Naive thymus-derived CD8-positive, alpha-beta T cell (primary cell): ENCODE data around the gene RNF34. TPM values are rescaled to one million over a fixed set of nuclear protein-coding genes. Genes with fewer than 3 reads are reported as not detected.

ENCODE experiments used
- ATAC-seq, 2 donors: fragments of 150-1000 bp; cut with Tn5 transposase in 1 of 2; sonication (Bioruptor Pico), chemical (Tn5 transposase) in 1 of 2; 1 replicate in 1 of 2; 2 replicates in 1 of 2; pipeline ENCODE4 v1.10.0; 2021; ENCODE audit warnings: mild to moderate bottlenecking in 2 of 2, moderate library complexity in 2 of 2
- POLR2A ChIA-PET: fragments of 350-600 bp; sonication (Branson Sonifier 250); formaldehyde crosslinking; loops from one replicate; lab custom pipeline; 2021; ENCODE audit warnings: antibody characterized with exemption; lab: Charles Lee
- DNase-seq, 10 donors: peaks; one replicate each; pipeline versions ENCODE4 v3.0.0 to v3.0.0-alpha.2; 2020 to 2022
- H3K27ac Mint-ChIP-seq, 10 donors: one replicate each; pipeline ENCODE4 v1.8.0; 2020 to 2022; ENCODE audit warnings: mild to moderate bottlenecking in 10 of 10, mixed read lengths in 10 of 10, moderate library complexity in 4 of 10, inconsistent platforms in 1 of 10
- H3K27me3 Mint-ChIP-seq, 5 donors: one replicate each; pipeline ENCODE4 v1.8.0; 2021 to 2022; ENCODE audit warnings: mixed read lengths in 5 of 5
- H3K36me3 Mint-ChIP-seq, 3 donors: one replicate each; pipeline ENCODE4 v1.8.0; 2020 to 2022; ENCODE audit warnings: mixed read lengths in 3 of 3, mild to moderate bottlenecking in 2 of 3, inconsistent platforms in 1 of 3
- H3K4me1 Mint-ChIP-seq, 4 donors: one replicate each; pipeline ENCODE4 v1.8.0; 2021 to 2022; ENCODE audit warnings: mixed read lengths in 4 of 4
- H3K4me3 Mint-ChIP-seq, 10 donors: one replicate each; pipeline ENCODE4 v1.8.0; 2020 to 2022; ENCODE audit warnings: mild to moderate bottlenecking in 10 of 10, mixed read lengths in 10 of 10, moderate library complexity in 6 of 10, inconsistent platforms in 1 of 10
- H3K9me3 Mint-ChIP-seq, 9 donors: one replicate each; pipeline ENCODE4 v1.8.0; 2020 to 2022; ENCODE audit warnings: mixed read lengths in 9 of 9, mild to moderate bottlenecking in 3 of 9, inconsistent platforms in 1 of 9, moderate library complexity in 1 of 9
- polyA plus RNA-seq, 3 donors: library from polyadenylated mRNA; unstranded; fragments of 300-500 nt; fragmentation: Illumina TruSeq; gene quantifications; one replicate each; pipeline ENCODE4 v1.2.3, GENCODE V29; 2021
- total RNA-seq, 8 experiments: library from RNA in 2 of 8; stranded (reverse) in 2 of 8; gene quantifications; one replicate each; pipeline ENCODE4 v1.2.3 and lab custom pipeline; 2021 to 2026

Gene RNF34
- total and polyA plus RNA-seq, 5 experiments from 2014 or later, result 34.5 to 77.1 (median 49.0) TPM

GRCh38 chr12:121397521-121397920 is 2.4 kb upstream of the RNF34 start:
- Mint-ChIP-seq H3K4me3 (no peak overlapping the region), H3K9me3 (no peaks in the 10 kb centered on the region), H3K36me3 (peaks cover 0 to 3% (median 0%) of the 10 kb centered on the region in 3 donors)

GRCh38 chr12:121398355-121398754 is 1.6 kb upstream of the RNF34 start:
- H3K36me3 Mint-ChIP-seq, result peaks cover 0 to 9% (median 0%) of the 10 kb centered on the region in 3 donors

More at GRCh38 chr12:121397521-121397920, 2.4 kb upstream of the RNF34 start:
- ATAC-seq (no peak), DNase-seq (no peak)
- peaks cover 11 to 31% (median 22%) of the 10 kb centered on the region in 4 donors for H3K4me1 Mint-ChIP-seq
- H3K27me3 Mint-ChIP-seq, result no peaks in the 10 kb centered on the region
- POLR2A ChIA-PET, result interaction anchor here (0.7 kb wide), 1 partner anchor 12 kb away, joined by 3 read pairs; no protein-coding TSS in a partner anchor
- H3K27ac Mint-ChIP-seq, result no peak overlapping the region

GRCh38 chr12:121400332-121401139 is 618 bp downstream of the RNF34 start:
- peak; percentile 47 to 49 for ATAC-seq
- Mint-ChIP-seq H3K36me3 (peaks cover 0 to 27% (median 6%) of the 10 kb centered on the region in 3 donors), H3K27me3 (no peaks in the 10 kb centered on the region), H3K27ac (peak overlapping the region; percentile 87 to 98 (median 95)), H3K4me1 (peaks cover 18 to 52% (median 35%) of the 10 kb centered on the region in 4 donors), H3K9me3 (no peaks in the 10 kb centered on the region), H3K4me3 (peak overlapping the region; percentile 83 to 98 (median 93))
- POLR2A ChIA-PET, result interaction anchor here (0.6 to 4.3 kb wide), 14 partner anchors 13 to 993 kb away, joined by 3 to 36 read pairs (median 3); partner anchors contain the start of genes ANAPC5 and ORAI1
- DNase-seq, result peak; percentile 39 to 76 (median 56)

More at GRCh38 chr12:121398355-121398754, 1.6 kb upstream of the RNF34 start:
- POLR2A ChIA-PET, result no interaction called here
- H3K27ac Mint-ChIP-seq, result peak overlapping the region in 2 of 10 donors; percentile 43 to 95
- no peaks in the 10 kb centered on the region for H3K27me3 Mint-ChIP-seq
- peak overlapping the region in 6 of 10 donors; percentile 83 to 98 (median 93) for H3K4me3 Mint-ChIP-seq
- H3K9me3 Mint-ChIP-seq, result no peaks in the 10 kb centered on the region
- no peak for DNase-seq
- H3K4me1 Mint-ChIP-seq, result peaks cover 15 to 37% (median 28%) of the 10 kb centered on the region in 4 donors
- no peak for ATAC-seq

- Mint-ChIP-seq H3K4me1 (peaks cover 25 to 54% (median 44%) of the 10 kb centered on the region in 4 donors), H3K27me3 (no peaks in the 10 kb centered on the region), H3K27ac (peak overlapping the region in 2 of 10 donors; percentile 17 to 40), H3K4me3 (no peak overlapping the region), H3K36me3 (peaks cover 0 to 56% (median 9%) of the 10 kb centered on the region in 3 donors), H3K9me3 (no peaks in the 10 kb centered on the region)
- POLR2A ChIA-PET, result interaction anchor here (0.7 to 0.9 kb wide), 2 partner anchors 14 to 1795 kb away, joined by 4 read pairs; no protein-coding TSS in a partner anchor
- no peak for DNase-seq
- ATAC-seq, result no peak
Measured at GRCh38 chr12:121403721-121404120, 3.8 kb downstream of the RNF34 start.

- Mint-ChIP-seq H3K4me3 (peak overlapping the region in 1 of 10 donors; percentile 36), H3K4me1 (peaks cover 23 to 48% (median 41%) of the 10 kb centered on the region in 4 donors), H3K27ac (peak overlapping the region in 2 of 10 donors; percentile 23 to 35), H3K9me3 (no peaks in the 10 kb centered on the region), H3K36me3 (peaks cover 0 to 62% (median 9%) of the 10 kb centered on the region in 3 donors), H3K27me3 (no peaks in the 10 kb centered on the region)
- DNase-seq (peak in 1 of 10 donors; percentile 9), ATAC-seq (no peak)
- POLR2A ChIA-PET, result no interaction called here
Measured at GRCh38 chr12:121404734-121405133, 4.8 kb downstream of the RNF34 start.

- no peak for ATAC-seq
- no peak for DNase-seq
- POLR2A ChIA-PET, result no interaction called here
- no peak overlapping the region for H3K4me3 Mint-ChIP-seq
- no peaks in the 10 kb centered on the region for H3K9me3 Mint-ChIP-seq
- no peaks in the 10 kb centered on the region for H3K27me3 Mint-ChIP-seq
- peaks cover 0 to 62% (median 9%) of the 10 kb centered on the region in 3 donors for H3K36me3 Mint-ChIP-seq
- peak overlapping the region in 1 of 10 donors; percentile 23 for H3K27ac Mint-ChIP-seq
- H3K4me1 Mint-ChIP-seq, result peaks cover 22 to 50% (median 40%) of the 10 kb centered on the region in 4 donors
Measured at GRCh38 chr12:121405211-121405610, 5.3 kb downstream of the RNF34 start.

GRCh38 chr12:121413917-121414316 is 14.0 kb downstream of the RNF34 start:
- no peak overlapping the region for H3K27ac Mint-ChIP-seq
- H3K9me3 Mint-ChIP-seq, result no peaks in the 10 kb centered on the region
- H3K36me3 Mint-ChIP-seq, result peaks cover 0 to 77% (median 7%) of the 10 kb centered on the region in 3 donors
- peak overlapping the region in 1 of 10 donors; percentile 4 for H3K4me3 Mint-ChIP-seq
- no peaks in the 10 kb centered on the region for H3K27me3 Mint-ChIP-seq
- H3K4me1 Mint-ChIP-seq, result peaks cover 6 to 33% (median 17%) of the 10 kb centered on the region in 4 donors
- DNase-seq (no peak), ATAC-seq (no peak)
- POLR2A ChIA-PET, result interaction anchor here (0.6 to 0.7 kb wide), 2 partner anchors 82 to 269 kb away, joined by 3 read pairs; no protein-coding TSS in a partner anchor

GRCh38 chr12:121417847-121418246 is 17.9 kb downstream of the RNF34 start:
- H3K36me3 Mint-ChIP-seq, result peaks cover 0 to 91% (median 17%) of the 10 kb centered on the region in 3 donors
- H3K27me3 Mint-ChIP-seq, result no peaks in the 10 kb centered on the region
- H3K9me3 Mint-ChIP-seq, result no peaks in the 10 kb centered on the region
- H3K4me1 Mint-ChIP-seq, result peaks cover 11 to 29% (median 15%) of the 10 kb centered on the region in 4 donors
- ATAC-seq (no peak), DNase-seq (no peak)
- peak overlapping the region in 2 of 10 donors; percentile 69 to 81 for H3K27ac Mint-ChIP-seq
- POLR2A ChIA-PET, result interaction anchor here (0.5 kb wide), 1 partner anchor 14 kb away, joined by 4 read pairs; no protein-coding TSS in a partner anchor
- H3K4me3 Mint-ChIP-seq, result no peak overlapping the region

GRCh38 chr12:121420109-121420508 is 20.2 kb downstream of the RNF34 start:
- peaks cover 0 to 94% (median 24%) of the 10 kb centered on the region in 3 donors for H3K36me3 Mint-ChIP-seq
- ATAC-seq, result no peak
- H3K4me3 Mint-ChIP-seq, result no peak overlapping the region
- H3K27ac Mint-ChIP-seq, result peak overlapping the region in 8 of 10 donors; percentile 1 to 77 (median 46)
- POLR2A ChIA-PET, result no interaction called here
- H3K27me3 Mint-ChIP-seq, result no peaks in the 10 kb centered on the region
- no peaks in the 10 kb centered on the region for H3K9me3 Mint-ChIP-seq
- no peak for DNase-seq
- H3K4me1 Mint-ChIP-seq, result peaks cover 11 to 26% (median 16%) of the 10 kb centered on the region in 4 donors

GRCh38 chr12:121423253-121423652 is 23.3 kb downstream of the RNF34 start:
- no peaks in the 10 kb centered on the region for H3K27me3 Mint-ChIP-seq
- peaks cover 0 to 97% (median 17%) of the 10 kb centered on the region in 3 donors for H3K36me3 Mint-ChIP-seq
- H3K4me1 Mint-ChIP-seq, result peaks cover 6 to 14% (median 11%) of the 10 kb centered on the region in 4 donors
- H3K9me3 Mint-ChIP-seq, result no peaks in the 10 kb centered on the region
- ATAC-seq, result no peak
- DNase-seq, result no peak
- POLR2A ChIA-PET, result interaction anchor here (0.6 to 1.4 kb wide), 2 partner anchors 9 to 39 kb away, joined by 3 to 4 read pairs; no protein-coding TSS in a partner anchor
- H3K27ac Mint-ChIP-seq, result peak overlapping the region in 4 of 10 donors; percentile 2 to 77 (median 50)
- H3K4me3 Mint-ChIP-seq, result no peak overlapping the region

GRCh38 chr12:121423682-121424623 is 24.0 kb downstream of the RNF34 start:
- H3K9me3 Mint-ChIP-seq, result no peaks in the 10 kb centered on the region
- no peak for DNase-seq
- no peak overlapping the region for H3K4me3 Mint-ChIP-seq
- peaks cover 6 to 14% (median 11%) of the 10 kb centered on the region in 4 donors for H3K4me1 Mint-ChIP-seq
- no peak for ATAC-seq
- H3K27ac Mint-ChIP-seq, result peak overlapping the region in 8 of 10 donors; percentile 2 to 77 (median 47)
- POLR2A ChIA-PET, result interaction anchor here (0.7 to 1.4 kb wide), 2 partner anchors 8 to 24 kb away, joined by 3 read pairs; partner anchors contain the start of gene RNF34
- no peaks in the 10 kb centered on the region for H3K27me3 Mint-ChIP-seq
- peaks cover 0 to 97% (median 19%) of the 10 kb centered on the region in 3 donors for H3K36me3 Mint-ChIP-seq
